Stimulated activated CD4-positive, alpha-beta T cell treated with anti-CD3 and anti-CD28 coated beads, Interleukin-4, amount 100 ng/mL, for 24 hours (primary cell): ENCODE results near the gene CBY3.
"Not testable (repeated sequence)": the region's sequence is repeated elsewhere in the genome, so short reads cannot be mapped to it uniquely, and the experiment has no call there.

Experiments used
- DNase-seq: peaks from one replicate; pipeline ENCODE4 v3.0.0-alpha.2; 2020

Gene CBY3

DNA sequence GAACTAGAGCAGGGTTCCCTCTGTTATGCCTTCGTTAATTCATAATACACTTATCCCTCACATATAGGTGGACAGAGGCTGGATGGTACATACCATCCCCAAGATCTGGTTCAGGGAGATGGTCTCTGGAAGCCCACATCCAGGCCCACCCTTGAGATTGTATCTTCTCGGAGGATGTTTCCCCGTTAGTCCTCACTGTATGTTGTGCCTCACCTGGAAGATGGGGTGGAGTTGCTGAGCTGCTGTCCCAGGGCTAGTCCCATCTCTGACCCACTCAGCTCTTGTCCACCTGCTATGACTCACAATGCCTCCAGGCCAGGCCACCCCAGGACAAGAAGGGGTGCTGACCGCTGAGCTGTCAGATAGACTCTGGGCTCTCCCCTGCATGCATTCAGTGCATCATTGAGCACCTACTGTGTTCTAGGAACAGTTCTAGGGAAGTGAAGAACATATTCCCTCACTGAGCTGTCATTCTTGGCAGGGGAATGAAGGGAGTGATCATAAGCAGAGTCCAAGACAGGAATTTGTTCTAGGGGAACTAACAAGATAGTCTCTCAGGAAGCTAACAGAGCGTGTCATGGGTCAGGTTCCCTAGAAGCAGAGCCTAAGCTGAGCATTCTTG lies at the start of gene CBY3:
CBY3 (minus strand) TSS at position 255 of the 622 bp plus-strand sequence; CDS start at position 139, 116 bp downstream.
- no peak for DNase-seq

DNA sequence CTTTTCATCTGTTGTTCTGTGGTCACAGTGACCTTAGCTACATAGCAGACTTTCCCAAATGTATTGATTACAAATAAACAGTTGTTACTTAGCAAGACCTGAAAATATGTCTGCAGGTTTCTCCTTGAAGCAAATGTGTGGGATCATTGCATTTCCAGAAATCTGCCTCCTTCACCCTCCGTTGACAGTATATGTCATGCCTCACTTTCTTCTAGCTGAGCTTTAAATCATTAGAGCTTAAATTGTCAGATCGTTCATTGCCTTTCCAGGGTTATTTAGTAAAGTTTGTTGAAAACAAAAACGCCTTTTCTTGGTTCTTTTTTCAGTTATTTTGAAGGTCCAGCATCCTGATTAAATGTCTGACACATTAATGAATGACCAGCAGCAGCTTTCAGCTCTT lies 49.5 kb upstream of the CBY3 start:
- DNase-seq, result no peak

DNA sequence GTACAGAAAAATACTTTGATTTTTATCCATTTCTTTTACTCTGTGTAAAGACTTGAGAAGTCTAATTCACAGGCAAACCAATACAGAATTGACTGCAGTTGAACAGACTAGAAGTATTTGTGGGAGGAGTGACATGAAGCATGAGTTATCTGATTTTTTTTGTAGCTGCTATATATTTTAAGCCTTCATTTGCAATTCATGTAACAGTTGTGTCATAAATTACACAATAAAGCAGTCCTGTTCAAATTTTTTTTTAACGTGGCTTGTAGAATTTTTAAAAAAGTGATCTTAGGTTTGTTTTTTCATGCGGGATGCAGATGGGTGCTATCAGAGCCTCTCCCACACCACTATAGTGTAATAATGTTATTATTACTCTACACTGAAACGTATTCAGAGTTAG lies 48.9 kb upstream of the CBY3 start:
- DNase-seq, result no peak

DNA sequence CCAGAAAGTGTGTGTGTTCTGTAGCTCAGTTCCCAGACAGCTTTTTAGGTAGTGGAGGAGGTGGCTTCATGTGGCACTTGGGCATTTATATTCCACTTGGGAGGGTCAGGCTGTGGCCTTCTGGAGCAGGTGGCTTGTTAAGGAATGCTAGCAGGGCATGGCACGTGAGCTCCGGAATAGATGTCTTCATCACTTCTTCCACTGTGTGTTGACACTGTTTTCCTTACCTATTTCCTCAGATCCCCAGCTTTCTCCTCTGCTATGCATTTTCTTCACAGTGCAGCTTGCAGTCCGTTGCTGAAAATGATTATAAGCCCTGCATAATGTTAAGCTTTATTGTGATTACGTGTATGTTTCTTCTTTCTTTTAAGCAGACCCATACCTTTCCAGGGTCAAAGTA lies 48.5 kb upstream of the CBY3 start:
- DNase-seq, result no peak

DNA sequence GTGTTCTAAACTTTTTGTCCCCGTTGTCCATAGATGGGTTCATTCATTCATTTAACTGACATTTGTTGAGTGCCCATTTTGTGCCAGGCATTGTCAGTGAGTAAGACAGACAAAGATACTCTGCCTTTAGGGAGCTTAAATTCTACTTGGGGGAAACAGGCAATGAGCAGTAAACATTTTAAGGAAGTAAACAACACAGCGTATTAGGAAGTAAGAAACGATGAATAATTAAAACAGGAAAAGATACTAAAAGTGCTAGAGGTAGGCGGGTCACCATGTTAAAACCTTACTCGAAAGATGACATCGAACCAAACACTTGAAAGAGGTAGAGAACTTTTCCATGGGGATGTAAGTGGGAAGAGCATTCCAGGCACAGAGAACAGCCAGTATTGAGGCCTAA lies 46.3 kb upstream of the CBY3 start:
- no peak for DNase-seq

DNA sequence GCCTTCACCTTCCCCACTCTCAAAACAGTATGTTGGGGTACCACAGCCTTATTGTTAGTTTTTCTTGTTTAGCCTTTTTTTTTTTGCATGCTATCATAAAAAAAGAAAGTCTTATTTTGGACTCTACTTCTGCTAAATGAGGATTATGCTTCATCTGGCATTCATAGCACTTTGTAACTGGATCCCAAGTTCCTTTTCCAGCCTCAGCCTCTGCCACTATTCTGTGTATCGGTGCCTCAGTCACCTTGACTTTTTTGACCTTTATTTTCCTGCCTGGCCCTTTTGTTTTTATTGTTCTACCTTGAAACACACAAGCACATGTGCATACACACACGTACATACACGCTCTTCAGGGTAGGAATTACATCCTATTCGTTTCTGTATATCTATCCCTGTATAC lies 43.3 kb upstream of the CBY3 start:
- DNase-seq, result no peak

DNA sequence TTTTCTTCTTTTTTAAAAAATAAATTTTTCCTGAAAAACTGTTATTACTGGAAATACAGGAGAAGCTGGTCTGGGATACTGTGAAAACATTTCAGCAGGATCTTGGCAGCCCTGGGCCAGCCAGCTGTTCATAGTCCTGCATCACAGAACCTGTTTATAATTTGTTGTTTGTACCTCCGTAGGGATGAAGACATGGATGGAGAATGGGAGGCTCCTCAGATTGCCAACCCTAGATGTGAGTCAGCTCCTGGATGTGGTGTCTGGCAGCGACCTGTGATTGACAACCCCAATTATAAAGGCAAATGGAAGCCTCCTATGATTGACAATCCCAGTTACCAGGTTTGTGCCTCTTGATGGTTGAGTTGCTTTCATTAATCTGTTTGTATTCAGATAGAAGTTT lies 39.4 kb upstream of the CBY3 start:
- no peak for DNase-seq

DNA sequence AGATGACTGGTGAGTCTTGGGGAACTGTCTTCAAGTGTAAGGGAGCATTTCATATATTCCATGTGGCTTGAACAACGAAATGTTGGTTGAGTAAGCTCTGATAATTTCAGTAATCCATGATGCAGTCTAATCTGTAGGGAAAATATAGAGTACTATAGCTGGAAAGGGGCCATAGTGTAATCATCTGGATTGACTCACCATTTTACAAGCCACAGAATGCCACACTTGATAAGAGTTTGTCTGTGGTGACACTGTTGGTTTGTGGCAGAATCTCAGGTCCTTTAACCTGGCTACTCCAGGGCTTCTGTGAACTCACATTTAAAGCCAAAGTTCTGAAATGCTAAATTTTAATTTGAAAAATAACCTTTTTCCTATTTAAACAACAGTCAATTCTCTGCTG lies 35.5 kb upstream of the CBY3 start:
- DNase-seq, result no peak

DNA sequence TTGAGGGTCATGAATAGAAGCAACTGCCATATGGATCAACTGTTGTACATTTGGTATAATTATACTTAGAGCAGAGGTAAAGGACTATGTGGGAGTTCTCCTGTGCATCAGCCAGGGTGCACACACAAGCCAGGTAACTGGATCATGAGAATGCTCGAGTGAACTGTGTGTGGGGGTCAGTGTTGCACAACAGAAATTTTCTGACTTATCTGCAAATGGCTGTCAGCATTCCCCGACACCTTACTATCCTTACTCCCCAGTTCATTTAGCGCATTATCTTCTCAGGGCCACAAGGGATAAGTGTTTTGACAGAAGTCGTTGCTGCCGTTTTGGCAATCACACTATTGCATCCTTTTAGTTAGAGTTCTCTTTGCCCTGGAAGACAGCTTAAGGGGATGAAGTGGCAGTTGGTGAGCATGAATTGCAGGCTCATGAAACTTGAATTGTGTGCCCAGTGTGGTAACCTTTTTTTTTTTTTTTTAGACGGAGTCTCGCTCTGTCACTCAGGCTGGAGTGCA lies 19.6 kb upstream of the CBY3 start:
- no peak for DNase-seq

DNA sequence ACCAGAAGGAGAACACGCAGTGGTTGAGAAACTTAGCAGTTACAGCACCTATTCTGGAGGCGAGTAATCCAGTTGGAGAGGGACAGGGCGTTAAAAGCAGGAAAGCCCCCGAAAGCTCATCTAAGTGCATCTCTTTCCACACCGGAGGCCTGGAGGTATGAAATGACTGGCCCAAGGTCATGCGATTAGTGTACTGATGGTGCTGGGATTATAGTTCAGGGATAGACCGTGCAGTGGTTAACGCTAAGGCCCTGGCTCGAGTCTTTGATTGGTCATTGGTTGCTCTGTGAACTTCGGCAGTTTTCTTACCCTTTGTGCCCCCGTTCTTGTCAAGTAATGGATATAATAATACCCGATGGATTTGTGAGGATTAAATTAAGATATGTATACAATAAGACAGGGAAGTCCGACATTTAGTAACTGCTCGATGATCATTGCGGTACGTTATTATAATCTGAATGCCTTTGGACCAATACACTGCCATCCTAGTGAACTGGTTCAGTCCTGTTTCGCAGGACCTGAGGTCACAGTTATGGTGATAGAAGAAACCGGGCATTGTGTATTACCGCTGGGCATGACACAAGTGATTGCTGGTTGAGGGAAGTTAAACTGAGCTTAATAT lies 18.9 kb upstream of the CBY3 start:
- peak; percentile 61 for DNase-seq

DNA sequence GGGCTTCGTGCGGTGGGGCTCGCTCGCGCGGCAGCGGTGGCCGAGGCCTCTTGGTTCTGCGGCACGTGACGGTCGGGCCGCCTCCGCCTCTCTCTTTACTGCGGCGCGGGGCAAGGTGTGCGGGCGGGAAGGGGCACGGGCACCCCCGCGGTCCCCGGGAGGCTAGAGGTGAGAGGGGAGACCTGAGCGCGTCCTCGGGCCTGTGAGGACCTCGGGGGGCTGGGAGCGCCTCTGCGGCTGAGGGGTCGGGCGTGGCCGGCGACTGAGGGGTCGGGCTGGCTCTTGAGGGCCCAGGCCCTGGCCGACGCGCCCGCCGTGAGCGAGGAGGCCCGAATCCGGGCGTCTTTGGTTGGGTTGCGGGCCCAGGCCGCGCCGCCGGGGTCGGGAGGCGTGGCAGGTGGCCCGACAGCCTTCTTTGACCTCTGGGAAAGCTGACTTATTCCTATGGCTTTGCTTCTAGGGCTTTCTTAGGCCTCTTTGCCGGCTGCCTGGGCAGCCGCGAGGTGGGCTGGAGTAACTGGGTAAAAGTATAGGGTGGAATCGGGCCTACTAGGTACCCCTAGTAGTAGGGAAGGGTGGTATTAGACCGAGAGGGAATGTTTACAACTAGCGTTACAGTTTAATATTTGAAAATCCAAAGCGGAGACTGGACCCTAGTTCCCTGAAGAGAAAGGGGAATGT lies 18.2 kb upstream of the CBY3 start, which contains the start of gene CANX:
CANX (plus strand) TSS at position 33 of the 681 bp plus-strand sequence. CDS start 6,715 bp downstream, outside the sequence.
- no peak for DNase-seq

DNA sequence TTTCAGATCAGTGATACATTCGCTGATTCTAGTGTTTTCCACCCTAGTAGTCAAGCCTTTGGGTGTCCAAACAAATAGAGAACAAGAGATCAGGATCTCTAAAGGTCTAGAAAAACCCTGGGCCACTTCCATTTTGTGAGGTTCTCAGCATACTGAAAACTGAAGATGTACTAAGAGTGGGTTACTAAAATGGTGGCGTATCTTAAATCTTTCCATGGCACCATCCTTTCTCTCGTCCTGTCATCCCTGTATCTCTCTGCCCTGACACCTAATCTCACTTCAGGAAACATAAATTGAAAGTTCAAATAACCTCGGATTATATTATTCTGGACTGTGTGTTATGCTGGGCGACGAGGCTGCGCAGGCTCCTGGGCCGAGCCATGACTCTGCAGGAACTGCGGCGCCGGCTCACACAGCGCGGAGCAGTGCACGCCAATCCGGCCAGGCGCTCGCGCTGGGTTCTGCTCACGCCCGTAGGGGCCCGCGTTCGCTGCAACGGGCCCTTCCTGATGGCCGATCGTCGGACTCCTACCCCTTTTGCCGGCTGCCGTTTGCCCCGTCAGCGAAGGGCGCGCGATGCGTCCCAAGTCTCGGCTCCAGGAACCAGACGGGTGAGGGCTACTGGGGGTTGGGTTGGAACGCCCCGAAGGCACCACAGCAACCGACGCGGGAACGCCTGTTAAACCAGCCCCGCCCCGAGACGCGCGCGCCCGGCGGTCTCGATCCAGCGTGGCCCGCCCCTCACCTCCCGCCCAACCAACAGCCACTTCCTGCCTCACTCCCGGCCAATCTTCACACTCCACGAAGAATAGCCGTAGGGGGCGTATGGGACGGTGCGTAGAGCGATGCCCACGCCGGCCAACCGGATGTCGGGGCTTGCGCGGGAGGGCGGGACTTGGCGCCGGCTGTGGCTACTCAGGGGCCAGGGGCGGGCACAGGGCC lies 17.4 kb upstream of the CBY3 start:
- DNase-seq, result peak; percentile 99

DNA sequence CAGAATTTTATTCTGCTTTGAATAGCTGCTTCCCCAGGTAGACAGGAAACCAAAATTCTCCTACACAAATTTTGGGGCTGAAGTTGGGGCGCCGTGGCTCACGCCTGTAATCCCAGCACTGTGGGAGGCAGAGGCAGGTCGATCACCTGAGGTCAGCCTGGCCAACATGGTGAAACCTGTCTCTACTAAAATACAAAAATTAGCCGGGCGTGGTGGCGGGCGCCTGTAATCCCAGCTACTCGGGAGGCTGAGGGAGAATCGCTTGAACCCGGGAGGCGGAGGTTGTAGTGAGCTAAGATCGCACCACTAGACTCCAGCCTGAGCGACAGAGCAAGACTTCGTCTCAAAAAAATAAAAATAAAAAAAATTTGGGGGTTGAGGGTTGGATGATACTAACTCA lies 16.7 kb upstream of the CBY3 start:
- not testable (repeated sequence) for DNase-seq

DNA sequence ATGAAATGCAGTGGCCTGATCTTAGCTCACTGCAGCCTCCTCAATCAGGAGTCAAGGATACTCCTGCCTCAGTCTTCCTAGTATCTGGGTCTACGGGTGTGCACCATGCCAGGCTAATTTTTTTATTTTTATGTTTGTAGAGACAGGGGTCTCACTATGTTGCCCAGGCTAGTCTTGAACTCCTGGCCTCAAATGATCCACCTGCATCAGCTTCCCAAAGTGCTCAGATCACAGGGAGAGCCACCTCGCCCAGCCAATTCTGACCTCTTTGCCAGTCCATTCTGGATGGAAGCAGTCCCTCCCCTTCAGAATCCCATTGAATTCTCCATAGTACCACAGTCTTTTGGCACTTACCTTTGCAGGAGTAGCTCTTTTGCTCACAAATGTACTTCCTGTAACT lies 16.3 kb upstream of the CBY3 start:
- no peak for DNase-seq

DNA sequence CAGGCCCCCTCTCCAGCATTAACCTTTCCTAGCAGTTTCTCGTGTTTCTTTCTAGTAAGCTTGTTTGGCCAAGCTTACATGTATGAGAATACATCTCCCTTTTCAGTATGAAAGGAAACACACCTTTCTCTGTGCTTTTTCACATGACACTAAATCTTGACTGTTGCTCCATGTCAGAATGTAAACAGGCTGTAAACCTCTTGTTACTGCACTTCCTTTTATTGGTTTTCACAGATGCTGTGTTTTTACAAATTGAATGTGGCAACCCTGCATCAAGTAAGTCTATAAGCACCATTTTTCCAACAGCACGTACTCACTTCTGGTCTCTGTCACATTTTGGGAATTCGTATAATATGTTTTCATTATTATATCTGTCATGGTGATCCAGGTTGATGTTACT lies 15.8 kb upstream of the CBY3 start:
- no peak for DNase-seq

DNA sequence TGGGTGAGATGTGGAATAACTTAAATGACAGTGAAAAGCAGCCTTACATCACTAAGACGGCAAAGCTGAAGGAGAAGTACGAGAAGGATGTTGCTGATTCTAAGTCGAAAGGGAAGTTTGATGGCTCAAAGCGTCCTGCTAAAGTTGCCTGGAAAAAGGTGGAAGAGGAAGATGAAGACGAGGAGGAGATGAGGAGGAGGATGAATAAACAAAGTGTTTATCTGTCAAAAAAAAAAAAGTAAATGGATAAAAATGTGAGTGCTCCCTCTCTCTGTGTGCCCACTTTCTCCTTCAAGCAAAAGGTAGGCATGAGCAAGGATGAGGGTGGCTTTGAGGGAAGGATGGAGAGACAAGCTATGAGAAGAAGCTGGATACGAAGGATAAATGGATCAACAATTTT lies 13.7 kb upstream of the CBY3 start:
- DNase-seq, result no peak

DNA sequence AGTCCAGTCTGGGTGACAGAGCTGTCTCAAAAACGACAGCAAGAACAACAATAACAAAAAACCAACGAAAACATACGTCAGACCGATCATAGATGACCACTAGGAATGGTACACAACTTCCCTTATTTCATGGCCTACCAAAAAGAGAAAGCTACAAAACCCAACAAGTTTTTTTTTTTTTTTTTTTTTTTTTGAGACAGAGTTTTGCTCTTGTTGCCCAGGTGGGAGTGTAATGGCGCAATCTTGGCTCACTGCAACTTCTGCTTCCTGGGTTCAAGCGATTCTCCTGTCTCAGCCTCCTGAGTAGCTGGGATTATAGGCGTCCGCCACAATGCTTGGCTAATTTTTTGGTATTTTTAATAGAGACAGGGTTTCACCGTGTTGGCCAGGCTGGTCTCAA lies 8.4 kb upstream of the CBY3 start:
- DNase-seq, result not testable (repeated sequence)

DNA sequence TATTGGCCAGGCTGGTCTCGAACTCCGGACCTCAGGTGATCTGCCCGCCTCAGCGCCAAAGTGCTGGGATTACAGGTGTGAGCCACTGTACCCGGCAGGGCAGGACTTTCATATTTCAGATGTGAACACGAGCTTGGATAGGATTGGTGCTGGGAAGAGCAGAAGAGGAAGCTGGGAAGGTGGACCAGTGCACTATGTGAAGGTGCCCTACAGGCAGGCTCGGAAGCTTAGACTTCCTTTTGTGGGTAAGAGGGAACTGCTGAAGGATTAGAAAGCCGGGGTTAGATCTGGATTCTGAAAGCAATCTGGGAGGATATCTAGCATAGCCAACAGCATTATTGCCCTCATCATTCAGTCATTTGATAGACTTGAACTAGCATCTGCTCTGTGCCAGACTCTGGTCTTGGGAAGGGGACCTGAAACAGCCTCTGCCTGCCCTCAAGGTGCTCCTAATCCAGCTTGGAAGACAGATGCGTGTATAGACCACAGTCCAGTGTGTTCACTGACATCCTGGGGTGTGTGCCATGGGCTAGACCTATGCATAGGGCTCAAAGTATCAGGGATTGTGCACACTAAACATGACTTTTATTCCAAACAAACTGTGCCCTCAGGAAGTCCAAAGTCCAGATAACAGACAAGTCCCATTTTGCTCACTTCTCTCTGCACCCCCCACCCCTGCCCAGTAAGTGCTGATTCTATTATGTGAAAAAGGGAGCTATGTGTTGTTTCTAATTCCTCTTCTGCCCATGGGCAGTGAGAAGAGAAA lies 637 bp downstream of the CBY3 start:
- no peak for DNase-seq

DNA sequence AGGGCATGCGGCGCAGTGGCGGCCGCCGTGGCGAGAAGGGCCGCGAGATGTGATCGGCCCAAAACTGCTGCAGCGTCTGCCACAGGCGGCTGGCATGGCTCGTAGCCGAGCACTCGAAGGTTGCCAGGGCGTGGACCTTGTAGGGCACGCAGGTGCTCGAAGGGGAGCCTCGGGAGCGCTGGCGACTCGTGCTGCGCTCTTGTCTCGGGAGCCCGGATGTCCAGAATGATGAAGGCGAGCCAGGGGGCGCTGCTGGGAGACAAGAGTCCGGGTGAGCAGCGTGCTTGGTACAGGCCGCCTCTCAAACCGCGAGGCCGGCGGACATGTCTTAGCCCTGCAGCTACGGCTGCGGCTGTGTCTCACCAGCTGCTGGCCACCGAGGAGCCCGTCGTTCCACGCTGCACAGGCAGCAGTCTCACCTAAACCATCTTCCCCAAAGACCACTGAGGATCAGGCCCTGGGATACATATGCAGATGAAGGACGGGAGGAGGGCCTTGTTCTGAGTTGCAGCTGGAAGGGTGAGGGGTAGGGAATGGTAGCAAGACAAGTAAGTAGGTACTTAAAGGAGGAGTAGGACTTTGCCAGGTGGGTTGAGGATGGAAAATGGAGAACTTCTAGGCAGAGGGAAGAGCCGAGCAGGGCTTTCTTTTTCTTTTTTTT lies 1.7 kb downstream of the CBY3 start:
- peak; percentile 63 for DNase-seq

DNA sequence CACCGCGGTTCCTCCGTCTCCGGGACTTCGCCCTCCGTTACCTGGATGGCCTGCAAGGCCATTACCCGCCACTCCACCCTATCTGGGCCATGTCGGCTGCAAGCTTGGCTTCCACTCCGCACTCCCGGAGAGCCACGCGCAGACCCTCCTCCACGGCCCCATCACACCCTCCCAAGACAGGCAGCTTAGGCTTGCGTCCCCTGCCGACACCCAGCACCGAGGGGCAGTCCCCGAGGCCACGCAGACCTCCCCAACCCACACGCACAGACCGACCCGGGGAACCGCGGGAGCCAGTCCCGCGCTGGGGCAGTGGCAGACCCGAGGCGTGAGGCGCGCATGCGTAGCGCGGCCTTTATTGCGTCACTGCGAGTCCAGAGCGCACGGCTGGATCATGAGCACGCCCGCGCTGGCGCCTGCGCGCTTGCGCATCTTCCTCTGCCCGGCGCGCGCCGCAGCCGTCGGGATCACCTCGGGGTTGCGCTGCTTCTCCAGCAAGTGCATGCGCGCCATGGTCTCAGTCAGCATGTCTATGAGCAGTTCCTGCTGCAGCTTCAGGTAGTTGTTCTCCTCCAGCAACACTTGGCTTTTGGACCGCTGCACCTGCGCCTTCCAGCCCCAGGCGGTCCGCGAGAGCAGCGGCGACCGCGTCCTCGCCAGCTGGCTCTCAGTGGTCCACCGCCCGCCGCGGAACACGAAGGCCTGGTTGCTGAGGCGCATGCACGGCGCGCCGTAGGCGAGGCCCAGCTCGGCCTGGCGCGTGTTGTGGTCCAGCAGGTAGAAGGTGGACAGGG lies 2.4 kb downstream of the CBY3 start:
- peak; percentile 95 for DNase-seq

DNA sequence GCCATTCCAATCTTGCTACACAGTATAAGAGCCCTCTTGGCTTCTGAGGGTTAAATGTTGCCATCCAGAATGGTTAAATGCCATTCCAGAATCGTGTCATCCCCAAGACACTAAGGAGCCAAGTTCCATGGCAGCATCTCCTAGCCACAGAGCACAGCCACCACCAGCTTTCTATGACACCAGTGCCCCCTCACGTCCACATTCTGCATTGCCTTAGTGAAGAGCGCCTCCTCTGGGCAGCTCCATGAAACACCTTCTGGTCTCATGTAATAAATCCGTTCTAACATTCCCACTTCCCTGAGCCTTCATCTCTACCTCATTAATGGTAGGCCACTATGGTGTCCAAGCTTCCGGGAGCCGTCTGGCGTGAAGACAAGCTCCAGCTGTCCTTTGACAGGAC lies 12.4 kb downstream of the CBY3 start:
- DNase-seq, result peak; percentile 20
